Inflammatory macrophage treated with lipopolysaccharide for 4 hours (primary cell): ENCODE data around the gene CNPY3.
"Not testable (repeated sequence)": the region's sequence is repeated elsewhere in the genome, so short reads cannot be mapped to it uniquely, and the experiment has no call there.

Experiments used
- DNase-seq: peaks from one replicate; pipeline ENCODE4 v3.0.0-alpha.2; 2020

CNPY3 gene

DNA sequence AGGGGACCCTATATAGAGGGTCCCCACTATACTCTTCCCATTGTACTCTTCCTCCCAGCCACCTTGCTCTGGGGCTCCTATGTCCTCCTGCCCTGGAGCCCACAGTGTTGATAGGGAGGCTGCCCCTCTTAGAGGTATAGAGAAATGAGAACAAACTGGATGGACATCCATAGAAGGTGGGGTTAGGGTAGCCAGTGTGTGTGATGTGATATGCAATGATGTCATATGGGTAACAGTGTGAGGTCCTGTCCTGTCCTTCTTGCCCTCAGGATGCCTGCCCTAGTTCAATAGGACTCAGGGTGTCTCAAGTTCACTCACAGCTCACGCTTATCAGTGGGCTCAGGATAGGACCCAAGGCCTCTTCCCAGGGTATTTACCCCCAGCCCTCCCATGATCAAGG is 13.0 kb upstream of the CNPY3 start:
- no peak for DNase-seq

DNA sequence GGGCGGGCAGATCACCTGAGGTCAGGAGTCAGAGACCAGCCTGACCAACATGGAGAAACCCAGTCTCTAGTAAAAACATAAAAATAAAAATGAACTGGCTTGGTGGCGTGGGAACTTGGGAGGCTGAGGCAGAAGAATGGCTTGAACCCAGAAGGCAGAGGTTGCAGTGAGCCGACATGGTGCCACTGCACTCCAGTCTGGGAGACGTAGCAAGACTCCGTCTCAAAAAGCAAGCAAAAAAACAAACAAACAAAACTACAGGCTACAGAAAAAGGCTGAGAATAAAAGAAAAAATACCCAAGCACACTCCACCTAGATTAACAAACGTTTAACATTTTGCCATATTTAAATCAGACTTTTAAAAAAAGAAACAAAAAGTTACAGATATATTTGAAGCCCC is 7.5 kb upstream of the CNPY3 start:
- DNase-seq, result no peak

DNA sequence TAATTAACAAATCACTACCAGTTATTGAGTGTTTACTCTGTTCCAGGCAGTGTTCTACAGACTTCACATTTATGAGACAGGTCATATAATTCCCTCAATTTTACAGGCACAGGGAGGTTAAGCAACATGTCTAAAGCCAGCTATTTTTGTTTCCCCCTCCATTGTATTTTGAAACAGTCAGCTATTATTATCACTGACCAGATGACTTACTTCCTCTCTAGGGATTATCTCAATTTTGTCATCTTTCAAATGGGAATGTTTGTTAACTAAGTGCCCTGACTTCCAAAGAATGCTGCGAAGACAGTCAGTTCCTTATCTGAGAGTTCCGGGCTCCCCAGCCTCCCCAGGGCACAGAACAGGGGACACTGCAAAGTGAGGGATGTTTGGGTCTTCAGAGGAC is 5.6 kb upstream of the CNPY3 start:
- peak; percentile 79 for DNase-seq

DNA sequence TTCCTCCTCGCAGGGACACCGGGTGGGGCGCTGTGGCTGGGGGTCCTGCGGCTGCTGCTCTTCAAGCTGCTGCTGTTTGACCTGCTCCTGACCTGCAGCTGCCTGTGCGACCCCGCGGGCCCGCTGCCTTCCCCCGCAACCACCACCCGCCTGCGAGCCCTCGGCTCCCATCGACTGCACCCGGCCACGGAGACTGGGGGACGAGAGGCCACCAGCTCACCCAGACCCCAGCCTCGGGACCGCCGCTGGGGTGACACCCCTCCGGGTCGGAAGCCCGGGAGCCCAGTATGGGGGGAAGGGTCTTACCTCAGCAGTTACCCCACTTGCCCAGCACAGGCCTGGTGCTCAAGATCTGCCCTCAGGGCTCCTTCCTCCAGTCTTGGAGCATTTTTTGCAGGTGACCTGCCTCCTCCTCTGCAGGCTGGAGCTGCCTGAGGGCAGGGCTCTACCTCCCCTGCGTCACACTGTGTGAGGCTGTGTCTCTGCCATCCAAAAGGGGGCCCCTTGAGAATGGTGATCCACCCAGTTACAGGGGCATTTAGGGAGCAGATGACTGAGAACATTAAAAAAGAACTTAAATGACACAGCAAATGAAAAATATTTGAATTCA is 3.9 kb upstream of the CNPY3 start:
- no peak for DNase-seq

DNA sequence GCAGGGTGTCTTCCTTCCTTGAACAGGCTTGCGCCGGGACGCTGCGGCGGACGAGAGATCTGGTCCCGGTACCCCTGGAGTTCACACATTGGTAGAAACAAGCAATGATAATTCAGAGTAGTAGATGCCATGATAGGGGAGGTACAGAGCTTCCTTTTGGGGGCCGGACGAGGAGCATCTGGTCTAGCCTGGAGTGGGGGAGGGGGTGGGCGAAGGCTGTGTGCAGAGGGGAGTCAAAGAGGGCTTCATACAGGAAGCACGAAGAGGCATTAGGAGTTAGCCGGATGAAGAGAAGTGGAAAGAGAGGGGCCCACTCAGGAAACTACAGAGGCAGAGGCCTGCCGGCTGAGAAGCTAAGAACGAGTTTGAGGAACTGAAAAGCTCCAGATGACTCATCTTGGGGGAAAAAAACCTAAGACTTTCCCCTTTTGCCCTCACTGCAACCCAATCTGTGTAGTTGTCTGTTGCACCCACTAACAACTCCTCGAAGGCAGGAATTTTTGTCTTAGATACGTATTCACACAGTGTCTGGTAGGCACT is 611 bp downstream of the CNPY3 start:
- DNase-seq, result peak; percentile 96

DNA sequence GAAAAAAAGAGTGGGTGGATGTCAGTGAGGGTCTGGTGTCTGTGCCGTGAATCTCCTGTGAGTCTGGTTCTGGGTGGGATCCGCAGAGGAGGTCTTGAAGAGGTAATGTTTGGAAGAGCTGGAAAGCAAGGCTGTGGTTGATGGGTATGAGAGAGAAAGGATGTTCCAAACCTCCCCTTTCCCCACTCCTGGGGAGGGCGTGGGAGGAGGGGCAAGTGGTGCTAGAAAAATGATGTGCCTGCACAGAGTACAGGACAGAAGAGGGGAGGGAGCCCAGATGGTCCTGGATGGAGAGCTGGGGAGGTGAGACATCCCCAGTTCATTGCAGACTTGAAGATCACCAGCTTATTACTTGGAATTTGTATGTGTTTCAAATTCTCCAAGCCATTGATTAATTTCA is 3.1 kb downstream of the CNPY3 start:
- DNase-seq, result no peak

DNA sequence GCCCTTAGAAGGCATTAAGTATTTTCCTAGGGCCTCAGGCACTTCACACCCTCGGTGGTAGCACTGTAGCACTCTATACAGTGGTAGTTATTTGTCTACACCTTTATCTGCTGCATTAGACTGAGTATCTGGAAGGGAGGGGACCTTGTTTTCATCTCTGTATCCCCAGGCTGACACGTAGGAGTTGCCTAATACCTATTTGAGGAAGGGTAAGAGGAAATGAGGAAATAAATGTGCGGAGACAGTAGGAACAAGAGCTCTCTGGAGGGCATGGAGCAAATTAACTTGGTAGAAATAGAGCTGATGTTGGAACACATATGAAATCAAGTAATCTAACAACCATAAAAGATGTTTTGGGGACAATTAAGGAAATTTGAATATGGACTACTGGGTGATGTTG is 3.9 kb downstream of the CNPY3 start:
- peak; percentile 76 for DNase-seq

DNA sequence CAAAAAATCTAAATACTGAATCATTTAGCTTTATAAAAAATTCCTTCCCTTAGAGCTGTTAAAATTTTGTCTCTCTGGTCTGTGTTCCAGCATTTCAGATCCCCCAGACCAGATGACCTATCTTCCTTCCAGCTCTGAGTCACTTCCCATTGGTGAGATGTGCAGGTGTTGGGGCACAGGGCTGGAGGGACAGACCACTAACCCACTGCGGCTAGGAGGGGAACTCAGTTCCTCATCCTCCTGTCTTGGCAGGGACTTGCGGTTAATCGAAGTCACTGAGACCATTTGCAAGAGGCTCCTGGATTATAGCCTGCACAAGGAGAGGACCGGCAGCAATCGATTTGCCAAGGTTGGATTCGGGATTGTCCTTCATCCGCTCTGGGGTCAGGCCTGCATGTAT is 6.0 kb downstream of the CNPY3 start:
- DNase-seq, result no peak

DNA sequence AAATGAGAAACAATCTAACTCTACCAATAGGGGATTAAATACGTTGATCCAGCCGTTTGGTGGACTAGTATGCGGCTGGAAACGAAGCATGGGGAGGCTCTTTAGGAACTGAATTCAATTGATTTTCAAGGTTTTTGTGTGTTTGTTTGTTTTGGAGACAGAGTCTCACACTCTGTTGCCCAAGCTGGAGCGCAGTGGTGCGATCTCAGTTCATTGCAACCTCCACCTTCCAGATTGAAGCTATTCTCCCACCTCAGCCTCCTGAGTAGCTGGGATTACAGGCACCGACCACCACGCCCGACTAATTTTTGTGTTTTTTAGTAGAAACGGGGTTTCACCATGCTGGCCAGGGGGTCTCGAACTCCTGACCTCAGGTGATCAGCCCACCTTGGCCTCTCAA is 7.1 kb downstream of the CNPY3 start:
- no peak for DNase-seq

DNA sequence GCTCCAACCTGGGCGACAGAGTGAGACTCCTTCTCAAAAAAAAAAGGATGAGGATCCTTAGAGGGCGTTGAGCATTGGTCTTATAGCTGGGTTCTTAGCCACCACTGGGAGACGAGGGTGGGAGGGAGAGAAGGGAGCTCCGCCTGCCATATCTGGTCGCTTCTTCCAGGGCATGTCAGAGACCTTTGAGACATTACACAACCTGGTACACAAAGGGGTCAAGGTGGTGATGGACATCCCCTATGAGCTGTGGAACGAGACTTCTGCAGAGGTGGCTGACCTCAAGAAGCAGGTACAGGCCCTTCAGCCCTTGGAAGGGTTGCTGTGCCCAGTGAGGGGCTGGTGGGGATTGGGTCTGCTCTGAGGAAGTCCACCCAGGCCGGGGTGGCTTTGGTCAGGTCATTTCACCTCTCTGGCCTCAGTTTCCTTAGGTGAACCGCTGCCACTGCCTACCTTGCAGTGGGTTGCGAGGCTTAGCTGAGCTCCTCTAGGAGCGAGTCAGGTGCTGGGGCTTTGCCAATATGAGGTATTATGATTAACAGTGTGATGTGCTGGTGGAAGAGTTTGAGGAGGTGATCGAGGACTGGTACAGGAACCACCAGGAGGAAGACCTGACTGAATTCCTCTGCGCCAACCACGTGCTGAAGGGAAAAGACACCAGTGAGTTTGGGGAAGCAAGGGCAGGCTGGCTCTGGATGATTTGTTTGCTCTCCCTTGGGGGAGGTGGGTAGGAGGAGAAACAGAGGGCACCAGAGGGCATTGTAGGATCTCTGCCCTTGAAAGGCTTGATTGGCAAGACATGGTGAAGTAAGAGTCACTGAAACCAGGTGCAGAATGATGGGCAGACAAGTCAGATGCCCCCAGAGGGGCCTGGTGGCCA is 8.5 kb downstream of the CNPY3 start:
- DNase-seq, result no peak

DNA sequence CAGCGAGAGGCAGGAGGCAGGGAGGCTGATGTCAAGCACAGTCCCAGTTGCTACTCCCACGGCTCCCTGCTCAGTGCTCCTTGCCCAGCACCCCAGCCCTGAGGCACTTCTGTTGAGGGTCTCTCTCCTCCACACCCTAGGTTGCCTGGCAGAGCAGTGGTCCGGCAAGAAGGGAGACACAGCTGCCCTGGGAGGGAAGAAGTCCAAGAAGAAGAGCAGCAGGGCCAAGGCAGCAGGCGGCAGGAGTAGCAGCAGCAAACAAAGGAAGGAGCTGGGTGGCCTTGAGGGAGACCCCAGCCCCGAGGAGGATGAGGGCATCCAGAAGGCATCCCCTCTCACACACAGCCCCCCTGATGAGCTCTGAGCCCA is 9.1 kb downstream of the CNPY3 start:
- no peak for DNase-seq

DNA sequence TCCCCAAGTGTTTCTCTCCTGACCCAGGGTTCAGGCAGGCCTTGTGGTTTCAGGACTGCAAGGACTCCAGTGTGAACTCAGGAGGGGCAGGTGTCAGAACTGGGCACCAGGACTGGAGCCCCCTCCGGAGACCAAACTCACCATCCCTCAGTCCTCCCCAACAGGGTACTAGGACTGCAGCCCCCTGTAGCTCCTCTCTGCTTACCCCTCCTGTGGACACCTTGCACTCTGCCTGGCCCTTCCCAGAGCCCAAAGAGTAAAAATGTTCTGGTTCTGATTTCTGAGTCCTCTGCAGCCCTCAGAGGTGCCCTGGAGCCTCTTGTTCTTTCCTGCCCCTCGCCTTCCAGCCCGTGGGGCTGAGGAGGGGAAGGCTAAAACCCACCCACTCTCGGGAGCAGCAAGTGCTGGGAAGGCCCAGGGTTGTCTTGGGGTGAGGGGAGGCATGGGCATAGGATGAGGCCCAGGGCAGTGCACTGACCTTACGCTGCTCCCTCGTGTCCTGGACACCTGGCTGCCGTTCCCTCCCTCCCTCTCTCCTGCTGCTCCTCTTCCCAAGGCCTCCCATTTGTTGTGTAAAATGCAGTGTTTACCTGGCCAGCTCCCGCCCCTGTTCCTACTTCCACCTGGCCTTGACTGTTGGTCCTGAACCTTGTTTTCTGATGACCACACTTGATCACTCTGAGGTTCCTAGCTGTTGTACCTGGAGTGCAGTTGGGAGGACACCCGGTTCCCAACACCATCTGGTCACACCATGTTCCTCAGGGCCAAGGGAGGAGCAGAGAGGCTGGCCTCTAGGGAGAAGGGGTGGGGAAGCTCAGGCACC is 9.9 kb downstream of the CNPY3 start:
- DNase-seq, result no peak

DNA sequence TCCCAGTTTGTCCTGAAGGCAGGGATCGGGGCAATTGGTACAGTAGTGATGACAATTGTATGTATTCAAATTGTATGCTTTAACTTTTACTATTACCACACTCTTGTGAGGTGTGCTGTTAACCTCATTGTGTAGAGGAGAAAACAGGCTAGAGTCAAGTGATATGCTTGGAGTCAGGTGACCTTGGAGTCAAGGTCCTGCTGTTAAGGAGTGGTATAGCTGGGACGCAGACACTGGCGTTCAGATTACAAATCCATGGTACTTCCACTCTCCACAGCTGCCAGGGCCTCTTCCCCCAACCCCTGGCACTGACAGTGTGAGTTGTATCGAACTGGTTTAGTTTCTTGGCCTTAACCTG is 10.5 kb downstream of the CNPY3 start:
- no peak for DNase-seq

DNA sequence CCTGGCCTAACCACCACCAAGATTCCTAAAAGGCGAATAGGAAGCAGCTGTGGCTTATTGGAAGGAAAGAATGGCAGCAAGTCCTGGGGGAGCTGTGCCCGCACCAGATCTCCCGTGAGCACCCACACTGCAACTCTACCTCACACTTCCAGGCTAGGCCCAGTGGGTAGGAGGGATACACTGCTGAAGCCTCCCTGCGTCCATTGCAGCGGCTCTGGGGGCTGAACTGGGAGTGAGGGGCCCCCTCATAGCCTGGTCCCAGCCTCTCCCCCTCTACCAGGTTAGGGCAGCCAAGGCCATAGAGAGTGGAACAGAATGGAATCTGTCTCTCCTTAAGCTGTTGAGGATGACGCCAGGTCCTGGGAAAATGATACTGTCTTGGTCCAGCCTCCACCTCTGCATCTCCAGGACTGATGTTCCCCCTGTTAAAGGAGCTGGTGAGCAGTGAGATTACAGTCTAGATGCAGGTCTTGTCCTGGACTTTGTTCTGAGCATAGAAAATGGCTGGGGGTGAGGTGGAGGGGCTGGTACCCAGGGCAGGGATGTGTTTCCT is 11.3 kb downstream of the CNPY3 start:
- DNase-seq, result no peak

DNA sequence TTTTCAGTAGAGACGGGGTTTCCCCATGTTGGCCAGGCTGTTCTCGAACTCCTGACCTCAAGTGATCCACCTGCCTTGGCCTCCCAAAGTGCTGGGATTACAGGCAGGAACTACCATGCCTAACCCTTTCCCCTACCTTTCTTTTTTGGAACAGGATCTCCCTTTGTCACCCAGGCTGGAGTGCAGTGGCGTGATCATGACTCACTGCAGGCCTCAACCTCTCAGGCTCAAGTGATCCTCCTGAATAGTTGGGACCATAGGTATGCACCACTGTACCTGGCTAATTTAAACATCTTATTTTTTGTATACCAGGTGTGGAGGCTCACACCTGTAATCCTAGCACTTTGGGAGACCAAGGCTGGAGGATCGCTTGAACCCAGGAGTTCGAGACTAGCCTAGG is 12.1 kb downstream of the CNPY3 start:
- not testable (repeated sequence) for DNase-seq

DNA sequence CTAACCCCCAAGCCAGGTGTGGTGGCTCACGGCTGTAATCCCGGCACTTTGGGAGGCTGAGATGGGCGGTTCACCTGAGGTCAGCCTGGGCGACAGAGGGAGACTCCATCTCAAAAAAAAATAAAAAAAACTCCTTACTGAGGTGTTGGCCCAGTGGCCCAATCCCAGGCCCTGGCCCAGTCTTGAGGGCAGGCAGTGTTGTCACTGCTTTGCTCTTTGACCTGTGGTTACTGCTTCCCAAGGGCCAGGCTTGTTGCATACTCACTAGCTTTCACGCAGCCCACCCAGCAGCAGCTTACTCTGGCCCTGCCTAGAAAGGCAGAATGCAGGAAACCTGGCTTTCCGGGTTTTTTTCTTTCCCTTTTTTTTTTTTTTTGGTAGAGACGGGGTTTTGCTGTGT is 13.2 kb downstream of the CNPY3 start:
- DNase-seq, result no peak

DNA sequence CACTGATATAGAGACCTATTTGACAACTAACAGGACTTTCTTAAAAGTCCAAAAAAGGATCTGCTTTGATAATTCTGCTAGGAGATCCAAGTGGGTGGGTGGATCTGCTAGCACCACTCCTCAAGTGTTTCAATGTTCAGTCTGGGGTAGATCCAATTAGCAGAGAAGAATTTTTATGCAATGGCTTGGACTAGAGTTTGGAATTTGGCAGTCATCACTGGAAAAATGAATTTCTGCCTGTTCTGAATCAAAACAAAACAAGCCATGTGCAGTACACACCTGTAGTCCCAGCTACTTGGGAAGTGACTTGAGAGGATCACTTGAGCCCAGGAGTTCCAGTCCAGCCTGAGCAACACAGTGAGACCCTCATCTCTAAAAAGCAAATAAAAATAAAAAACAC is 18.7 kb downstream of the CNPY3 start:
- no peak for DNase-seq

DNA sequence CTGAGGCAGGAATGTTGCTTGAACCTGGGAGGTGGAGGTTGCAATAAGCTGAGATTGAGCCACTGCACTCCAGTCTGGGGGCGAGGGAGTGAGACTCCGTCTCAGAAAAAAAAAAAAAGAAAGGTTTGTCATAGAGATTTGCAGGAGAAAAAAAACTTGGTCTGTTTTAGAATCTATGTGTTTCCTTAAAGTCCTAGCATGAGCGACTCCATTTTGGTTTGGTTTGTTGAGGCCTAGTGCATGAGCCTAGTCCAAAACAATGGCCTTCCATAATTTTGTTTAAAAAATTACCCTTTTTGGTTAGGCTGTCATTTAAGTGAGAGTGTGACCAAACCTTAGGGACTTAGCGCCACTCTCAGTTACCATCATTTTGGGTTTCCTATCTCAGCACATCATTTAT is 23.1 kb downstream of the CNPY3 start:
- no peak for DNase-seq

DNA sequence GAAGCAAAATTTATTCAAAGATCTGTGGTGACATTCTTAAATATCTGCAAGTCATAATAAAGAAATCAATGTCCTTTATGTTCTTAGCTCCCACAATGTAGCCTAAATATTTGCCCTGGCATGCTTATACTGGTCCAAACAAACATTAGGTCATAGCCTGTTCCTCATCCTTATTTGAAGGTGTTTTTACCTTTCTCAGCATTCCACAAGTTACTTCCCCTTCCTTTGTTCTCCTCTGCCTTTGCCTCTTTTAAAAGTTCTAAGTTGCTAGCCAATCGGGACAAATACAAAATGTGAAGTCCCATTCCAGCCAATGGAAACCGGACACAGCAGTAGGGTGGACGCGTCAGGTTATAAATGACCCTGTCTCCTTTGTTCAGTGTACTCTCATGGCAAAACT is 25.1 kb downstream of the CNPY3 start:
- DNase-seq, result not testable (repeated sequence)

DNA sequence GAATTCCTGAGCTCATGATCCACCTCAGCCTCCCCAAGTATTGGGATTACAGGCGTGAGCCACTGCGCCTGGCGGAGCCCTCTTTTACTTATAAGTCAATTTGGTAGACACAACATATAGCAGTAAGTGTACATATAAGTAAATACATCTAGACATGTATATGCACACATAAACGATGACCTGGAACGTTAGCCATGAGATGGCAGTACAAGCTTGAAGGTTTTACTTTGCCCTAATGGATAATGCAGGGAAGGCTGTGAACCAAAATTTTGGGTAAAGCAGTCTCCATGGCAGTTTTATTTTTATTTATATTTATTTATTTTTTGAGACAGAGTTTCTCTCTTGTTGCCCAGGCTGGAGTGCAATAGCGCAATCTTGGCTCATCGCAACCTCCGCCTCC is 28.8 kb downstream of the CNPY3 start:
- no peak for DNase-seq

DNA sequence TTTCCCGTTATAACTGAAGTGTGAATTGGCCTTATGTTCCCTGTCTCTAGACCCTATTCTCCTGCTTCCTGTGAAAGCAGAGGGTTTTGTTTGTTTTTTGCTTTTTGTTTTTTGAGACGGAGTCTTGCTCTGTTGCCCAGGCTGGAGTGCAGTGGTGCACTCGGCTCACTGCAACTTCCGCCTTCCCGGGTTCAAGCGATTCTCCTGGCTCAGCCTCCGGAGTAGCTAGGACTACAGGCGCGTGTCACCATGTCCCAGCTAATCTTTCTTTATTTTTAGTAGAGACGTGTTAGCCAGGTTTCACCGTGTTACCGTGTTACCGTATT is 30.6 kb downstream of the CNPY3 start:
- no peak for DNase-seq

DNA sequence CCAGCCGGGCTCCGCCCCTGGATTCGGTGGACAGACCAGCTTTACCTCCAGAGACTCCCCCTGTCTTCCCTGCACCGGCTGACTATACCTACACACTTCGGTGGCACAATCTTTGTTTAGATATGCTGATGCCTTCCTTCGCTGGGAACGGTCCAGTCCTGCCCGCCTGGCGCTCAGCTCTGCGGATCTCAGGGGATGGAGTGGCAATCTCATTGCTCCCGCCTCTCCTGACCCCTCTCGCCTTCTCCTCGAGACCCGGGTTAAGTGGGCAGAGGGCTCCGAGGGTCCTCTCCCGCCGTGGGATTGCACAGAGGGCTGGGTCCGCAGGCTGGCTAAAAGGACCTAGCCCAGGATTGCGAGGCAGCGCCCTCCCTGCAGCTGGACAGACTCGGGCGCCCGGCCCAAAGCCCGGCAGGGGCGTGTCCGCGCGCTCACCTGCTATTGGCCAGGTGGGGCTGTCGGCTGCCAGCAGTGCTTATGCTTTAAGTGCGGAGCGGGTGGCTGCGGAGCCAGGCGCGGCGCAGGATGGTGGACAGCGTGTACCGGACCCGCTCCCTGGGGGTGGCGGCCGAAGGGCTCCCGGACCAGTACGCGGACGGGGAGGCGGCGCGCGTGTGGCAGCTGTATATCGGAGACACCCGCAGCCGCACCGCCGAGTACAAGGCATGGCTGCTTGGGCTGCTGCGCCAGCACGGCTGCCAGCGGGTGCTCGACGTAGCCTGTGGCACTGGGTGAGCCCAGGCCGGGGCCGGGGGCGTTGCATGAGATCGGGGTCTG is 31.2 kb downstream of the CNPY3 start, which contains the start of gene GNMT:
GNMT (plus strand) TSS at position 512 of the 777 bp plus-strand sequence; CDS start at position 526, 14 bp downstream.
- no peak for DNase-seq

DNA sequence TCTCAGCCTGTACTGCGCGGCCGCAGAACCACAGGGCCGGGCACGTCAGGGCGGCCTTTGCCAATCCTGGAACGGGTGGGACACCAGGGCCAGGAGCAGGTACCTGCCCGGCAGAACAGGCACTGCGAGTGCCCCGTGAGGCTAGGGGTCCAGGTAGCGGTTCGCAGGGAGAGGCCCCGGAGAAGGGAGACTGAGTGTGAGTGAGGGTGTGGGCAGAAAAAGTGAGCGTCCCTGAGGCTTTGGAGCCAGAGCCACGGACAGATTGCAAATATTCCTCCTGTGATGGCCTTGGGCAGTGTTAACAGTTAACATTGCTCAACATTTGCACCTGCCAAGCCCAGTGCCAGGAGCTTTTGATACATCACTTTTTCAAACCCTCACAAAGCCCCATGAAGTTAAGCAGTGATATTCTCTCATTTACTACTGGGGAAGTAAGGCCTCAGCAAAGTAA is 31.8 kb downstream of the CNPY3 start:
- DNase-seq, result no peak
